GM04504 (cell line): ENCODE results near the gene TRIM69.

ENCODE experiments used
- DNase-seq: peaks from one replicate; pipeline ENCODE4 v3.0.0-alpha.2; 2012; ENCODE audit warnings: low read depth

The TRIM69 gene

GRCh38 chr15:44804298-44805046, 68.1 kb downstream of the TRIM69 start:
- DNase-seq = no peak

DNA sequence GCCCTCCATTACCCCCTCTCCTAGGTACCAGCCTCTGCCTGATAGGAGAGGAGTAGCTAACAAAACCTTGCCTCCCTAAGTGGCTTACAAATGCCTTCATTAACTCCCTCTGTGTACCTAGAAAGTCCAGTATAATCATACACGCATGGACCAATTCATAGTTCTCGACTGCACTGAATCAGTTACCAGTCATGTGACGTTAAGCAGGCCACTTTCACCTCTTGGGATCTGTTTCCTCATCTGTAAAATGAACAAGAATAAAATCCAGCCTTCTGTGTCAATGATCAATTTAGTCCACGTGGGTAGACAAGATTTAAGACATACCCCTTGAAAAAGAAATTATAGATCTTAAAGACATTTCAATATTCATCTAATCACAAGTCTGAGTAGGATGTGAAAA, 72.2 kb downstream of the TRIM69 start:
- no peak for DNase-seq

DNA sequence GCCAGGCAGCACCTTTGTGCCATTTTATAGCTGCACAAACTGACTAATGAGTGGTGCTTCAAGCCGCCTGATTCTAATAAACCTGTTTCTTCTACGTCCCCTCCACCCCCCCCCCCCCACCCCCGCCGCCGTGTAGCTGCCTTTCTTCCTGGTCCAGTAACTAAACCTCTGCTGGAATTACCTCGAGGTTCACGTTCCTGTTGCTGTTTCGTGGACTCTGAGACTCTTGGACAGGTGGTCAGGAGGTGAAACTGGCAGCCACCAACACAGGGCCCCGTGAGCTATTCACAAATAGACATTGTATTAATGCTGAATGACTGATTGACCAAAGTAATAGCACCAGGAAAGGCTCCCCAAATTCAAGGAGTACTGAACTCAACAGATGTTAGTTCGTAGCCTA, 73.9 kb downstream of the TRIM69 start:
- no peak for DNase-seq

DNA sequence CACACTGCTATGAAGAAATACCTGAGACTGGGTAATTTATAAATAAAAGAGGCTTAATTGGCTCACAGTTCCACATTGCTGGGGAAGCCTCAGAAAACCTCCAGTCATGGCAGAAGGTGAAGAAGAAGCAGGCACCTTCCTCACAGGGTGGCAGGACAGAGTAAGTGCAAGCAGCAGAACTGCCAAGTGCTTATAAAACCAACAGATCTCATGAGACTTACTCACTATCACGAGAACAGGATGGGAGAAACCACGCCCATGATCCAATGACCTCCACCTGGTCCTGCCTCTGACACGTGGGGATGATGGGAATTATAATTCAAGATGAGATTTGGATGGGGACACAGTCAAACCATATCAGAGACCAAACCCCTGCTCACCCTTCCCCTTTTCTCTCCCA, 75.0 kb downstream of the TRIM69 start:
- no peak for DNase-seq

- no peak for DNase-seq
Observed at GRCh38 chr15:44812029-44812517, 75.7 kb downstream of the TRIM69 start.

DNA sequence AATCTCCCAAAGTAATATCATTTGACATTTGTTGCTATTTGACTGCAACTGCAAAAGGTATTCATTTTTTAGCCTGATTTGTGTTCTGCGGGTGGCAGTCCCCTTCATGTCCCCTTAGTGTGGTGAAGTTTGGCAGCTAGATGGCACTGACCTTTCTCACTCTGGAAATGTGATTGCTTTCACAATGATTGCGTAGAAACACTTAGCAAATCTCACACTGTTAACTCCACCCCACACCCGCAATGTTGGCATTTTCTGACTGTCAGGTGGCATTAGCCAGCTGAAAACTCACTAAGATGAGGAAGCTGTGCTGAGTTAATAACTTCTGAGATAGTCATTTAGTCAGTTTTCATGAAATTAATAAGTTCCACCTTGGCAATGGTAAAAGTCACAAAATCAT, 76.9 kb downstream of the TRIM69 start:
- no peak for DNase-seq
